Cardiac septum (tissue), 1 donor: Measurements from ENCODE around the gene MSH4. TPM values are rescaled to one million over a fixed set of nuclear protein-coding genes. Genes with fewer than 3 reads are reported as not detected.
"Not testable (repeated sequence)": the region's sequence is repeated elsewhere in the genome, so short reads cannot be mapped to it uniquely, and the experiment has no call there.

ENCODE experiments used
- DNase-seq: peaks from one replicate; pipeline ENCODE4 v3.0.0-alpha.2; 2020; ENCODE audit warnings: low spot score
- intact Hi-C: fragments of 100-400 bp; cut with DNase I; formaldehyde crosslinking; loops from one replicate; pipeline ENCODE4 v1.14.0; 2022
- total RNA-seq: library from RNA; stranded (reverse); fragmentation: NEBNext Ultra II Directional; extraction: Animal tissue kit (Norgen Biotek cat#: 25700); gene quantifications from one replicate; pipeline ENCODE4 v1.2.1, GENCODE V29; 2021
- donor health status: DM: no; HTN: no; CAD: no.

The MSH4 gene
- total RNA-seq, 1 donor from 2014 or later: 0.81 TPM

DNA sequence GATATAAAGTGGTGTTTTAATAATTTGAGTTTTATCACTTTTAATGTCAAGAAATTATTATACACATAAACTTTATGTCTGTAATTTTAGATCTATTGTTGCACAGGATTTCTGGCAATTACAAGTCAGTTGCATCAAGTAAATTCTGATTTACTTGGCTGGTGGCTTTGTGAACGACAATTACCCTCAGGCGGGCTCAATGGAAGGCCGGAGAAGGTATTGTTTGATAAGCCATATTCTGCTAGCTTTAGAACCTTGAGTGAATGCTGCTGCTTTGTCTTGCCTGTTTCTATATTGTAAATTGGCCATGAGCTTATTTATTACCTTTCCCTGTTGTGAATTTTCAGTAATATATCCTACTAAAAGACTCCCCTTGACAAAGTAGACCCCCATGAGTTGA, 4.6 kb upstream of the MSH4 start:
- no peak for DNase-seq
- intact Hi-C loops: no loop called here

DNA sequence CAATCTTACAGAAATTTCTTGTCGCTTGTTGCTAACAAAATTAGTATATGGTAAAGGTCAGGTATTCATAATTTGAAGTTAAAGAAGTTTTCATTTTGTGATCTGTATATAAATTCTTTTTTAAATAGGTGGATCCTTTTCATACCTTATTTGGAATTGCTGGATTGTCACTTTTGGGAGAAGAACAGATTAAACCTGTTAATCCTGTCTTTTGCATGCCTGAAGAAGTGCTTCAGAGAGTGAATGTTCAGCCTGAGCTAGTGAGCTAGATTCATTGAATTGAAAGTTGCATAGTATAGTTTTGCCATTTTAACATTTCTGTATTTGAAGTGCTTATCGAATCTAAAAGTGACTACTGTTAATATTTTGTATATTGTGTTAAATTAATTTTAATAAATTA, 2.3 kb upstream of the MSH4 start:
- intact Hi-C loops: no loop called here
- DNase-seq: no peak

DNA sequence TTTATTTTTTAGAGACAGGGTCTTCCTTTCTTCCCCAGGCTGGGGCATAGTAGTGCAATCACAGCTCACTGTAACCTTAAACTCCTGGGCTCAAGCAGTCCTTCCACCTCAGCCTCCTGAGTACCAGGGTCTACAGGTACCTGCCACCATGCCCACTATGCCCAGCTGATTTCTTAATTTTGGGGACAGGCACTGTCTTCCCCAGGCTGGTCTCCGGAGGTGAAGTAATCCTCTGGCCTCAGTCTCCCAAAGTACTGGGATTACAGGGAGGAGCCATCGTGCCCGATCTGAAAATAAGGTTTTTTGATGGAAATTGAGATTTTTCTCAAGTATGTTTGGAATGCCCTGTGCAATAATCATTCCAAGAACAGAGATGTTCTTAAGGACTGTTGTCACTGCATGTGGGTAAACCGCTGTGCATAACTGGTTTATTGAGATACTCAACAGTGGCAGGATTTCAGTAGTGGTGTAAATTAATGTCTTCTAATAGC, 934 bp upstream of the MSH4 start:
- no peak for DNase-seq
- intact Hi-C loops: no loop called here

DNA sequence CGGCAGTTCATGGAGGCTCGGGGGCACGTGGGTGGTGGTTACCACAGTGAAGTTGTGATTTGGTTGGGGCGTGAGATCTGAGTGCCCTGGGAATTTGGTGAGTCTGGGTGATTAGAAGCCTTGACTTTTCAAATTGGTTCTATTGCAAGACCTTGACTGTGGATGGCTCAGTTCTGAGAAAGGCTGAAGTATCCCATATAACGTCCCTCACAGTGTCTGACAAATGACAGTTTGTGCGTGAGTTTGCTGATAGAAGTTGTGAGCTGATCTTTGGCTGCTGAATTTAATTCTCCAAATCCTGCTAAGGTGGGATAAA, 549 bp downstream of the MSH4 start:
- DNase-seq: no peak

DNA sequence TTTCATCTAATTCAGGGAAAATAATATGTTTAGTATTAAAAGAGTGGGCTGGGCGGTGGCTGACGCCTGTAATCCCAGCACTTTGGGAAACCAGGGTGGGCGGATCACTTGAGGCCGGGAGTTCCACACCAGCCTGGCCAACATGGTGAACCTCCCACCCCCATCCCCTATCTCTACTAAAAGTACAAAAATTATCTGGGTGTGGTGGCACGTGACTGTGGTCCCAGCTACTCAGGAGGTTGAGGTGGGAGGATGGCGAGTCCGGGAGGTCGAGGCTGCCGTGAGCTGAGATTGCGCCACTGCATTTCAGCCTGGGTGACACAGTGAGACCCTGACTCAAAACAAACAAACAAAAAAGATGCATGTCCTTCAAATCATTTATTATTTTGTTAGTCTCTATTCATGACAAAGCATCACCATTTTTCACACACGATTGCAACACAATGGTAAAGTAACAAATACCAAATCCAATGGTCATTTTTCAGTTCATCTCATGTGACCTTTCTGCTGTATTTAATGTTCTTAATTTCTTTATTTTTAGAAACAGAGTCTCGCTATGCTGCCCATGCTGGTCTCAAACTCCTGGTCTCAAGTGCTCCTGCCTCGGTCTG, 1.0 kb downstream of the MSH4 start:
- no peak for DNase-seq

More for the DNA sequence above, 549 bp downstream of the MSH4 start:
- intact Hi-C loops: no loop called here

DNA sequence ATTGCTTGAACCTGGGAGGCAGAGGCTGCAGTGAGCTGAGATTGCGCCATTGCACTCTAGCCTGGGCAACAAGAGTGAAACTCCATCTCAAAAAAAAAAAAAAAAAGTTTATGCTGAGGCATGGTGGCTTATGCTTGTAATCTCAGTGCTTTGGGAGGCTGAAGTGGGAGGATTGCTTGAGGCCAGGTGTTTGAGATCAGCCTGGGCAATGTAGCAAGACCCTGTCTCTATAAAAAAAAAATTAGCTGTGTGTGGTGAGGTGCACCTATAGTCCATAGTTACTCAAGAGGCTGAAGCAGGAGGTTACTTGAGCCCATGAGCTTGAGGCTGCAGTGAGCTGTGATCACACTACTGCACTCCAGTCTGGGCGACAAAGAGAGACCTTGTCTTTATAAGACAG, 4.8 kb downstream of the MSH4 start:
- DNase-seq, intact Hi-C loops: not testable (repeated sequence)

More for the DNA sequence above, 1.0 kb downstream of the MSH4 start:
- intact Hi-C loops: no loop called here

DNA sequence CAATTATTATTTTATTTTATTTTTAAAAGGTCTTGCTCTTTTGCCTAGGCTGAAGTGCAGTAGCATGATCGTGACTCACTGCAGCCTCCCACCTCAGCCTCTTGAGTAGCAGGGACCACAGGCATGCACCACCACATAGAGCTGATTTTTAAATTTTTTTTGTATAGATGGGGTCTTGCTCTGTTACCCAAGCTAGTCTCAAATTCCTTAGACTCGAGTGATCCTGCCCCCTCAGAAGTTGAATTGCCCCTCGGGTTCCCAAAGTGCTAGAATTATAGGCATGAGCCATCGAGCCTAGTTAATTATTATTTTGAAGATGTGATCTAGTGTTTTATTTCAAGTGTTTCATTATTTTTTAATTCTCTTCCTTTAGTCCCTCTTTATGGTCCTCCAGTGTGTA, 12.2 kb downstream of the MSH4 start:
- intact Hi-C loops: no loop called here
- DNase-seq: no peak

DNA sequence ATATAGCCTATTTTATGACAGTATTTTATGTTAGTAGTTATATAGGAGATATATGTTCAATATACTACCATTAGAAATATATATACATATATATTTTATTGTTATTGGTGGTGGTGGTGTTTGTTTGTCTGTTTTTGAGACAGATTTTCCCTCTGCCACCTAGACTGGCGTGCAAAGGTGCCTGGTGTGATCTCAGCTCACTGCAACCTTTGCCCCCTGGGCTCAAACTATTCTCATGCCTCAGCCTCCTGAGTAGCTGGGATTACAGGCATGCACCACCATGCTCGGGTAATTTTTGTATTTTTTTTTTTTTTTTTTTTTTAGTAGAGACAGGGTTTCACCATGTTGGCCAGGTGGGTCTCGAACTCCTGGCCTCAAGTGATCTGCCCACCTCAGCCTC, 13.4 kb downstream of the MSH4 start:
- intact Hi-C loops, DNase-seq: not testable (repeated sequence)

DNA sequence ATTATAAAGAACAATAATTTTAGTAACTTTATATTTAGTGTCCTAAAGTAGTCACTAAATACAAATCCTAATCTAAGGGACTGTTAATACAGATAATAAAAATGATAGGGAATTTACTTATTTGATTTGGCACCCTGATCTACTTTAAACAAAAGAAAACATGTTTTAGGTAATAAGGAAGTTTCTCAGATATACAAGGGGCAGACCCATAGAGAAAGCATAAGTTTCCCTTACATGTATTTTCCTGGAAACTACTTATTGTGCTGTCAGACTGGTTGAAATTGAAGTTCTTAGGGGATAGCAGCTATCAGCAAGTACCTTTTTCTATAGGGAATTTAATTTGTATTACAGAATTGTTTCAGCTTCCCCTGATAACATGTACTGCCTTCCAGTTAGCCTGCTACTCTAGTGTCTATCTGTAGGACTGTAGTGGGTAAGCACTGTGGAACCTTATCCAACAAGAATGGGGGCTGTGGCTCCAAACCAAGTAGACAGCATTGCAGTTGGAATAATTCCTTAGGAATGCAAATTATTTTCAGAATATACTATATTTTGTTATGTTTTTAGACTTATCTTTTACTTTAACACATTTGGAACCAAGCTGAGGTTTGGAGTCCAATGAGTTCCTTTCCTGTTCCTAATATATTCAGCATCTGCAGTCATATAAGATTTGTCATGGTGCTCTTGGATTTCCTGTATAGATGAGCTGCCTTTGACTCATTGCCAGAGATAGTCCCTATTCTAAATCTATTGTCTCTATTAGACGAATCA, 14.7 kb downstream of the MSH4 start:
- intact Hi-C loops: no loop called here

DNA sequence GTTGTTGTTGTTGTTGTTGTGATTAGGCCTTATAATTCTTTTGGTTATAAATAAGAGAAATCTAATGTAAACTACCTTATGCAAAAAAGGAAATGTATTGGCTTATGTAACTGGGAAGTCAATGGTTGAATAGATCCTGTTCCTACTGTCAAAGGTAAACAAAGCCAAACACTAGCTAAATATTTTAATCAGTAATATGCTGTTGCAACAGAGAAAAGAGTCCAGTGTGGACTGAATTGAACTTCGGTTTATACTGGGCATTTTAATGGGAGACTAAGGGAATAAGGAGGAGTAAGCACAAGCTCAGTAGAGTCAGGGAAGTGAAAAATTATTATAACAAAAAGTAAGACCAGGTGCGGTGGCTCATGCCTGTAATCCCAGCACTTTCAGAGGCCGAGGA, 15.4 kb downstream of the MSH4 start:
- DNase-seq: no peak
- intact Hi-C loops: no loop called here

More for the DNA sequence above, 14.7 kb downstream of the MSH4 start:
- no peak for DNase-seq

DNA sequence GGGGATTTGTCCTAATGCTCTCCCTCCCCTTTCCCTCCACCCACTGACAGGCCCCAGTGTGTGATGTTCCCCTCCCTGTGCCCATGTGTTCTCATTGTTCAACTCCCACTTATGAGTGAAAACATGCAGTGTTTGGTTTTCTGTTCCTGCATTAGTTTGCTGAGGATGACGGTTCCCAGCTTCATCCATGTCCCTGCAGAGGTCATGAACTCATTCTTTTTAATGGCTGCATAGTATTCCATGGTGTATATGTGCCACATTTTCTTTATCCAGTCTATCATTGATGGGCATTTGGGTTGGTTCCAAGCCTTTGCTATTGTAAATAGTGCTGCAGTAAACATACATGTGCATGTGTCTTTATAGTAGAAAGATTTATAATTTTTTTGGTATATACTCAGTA, 26.9 kb downstream of the MSH4 start:
- DNase-seq, intact Hi-C loops: not testable (repeated sequence)

DNA sequence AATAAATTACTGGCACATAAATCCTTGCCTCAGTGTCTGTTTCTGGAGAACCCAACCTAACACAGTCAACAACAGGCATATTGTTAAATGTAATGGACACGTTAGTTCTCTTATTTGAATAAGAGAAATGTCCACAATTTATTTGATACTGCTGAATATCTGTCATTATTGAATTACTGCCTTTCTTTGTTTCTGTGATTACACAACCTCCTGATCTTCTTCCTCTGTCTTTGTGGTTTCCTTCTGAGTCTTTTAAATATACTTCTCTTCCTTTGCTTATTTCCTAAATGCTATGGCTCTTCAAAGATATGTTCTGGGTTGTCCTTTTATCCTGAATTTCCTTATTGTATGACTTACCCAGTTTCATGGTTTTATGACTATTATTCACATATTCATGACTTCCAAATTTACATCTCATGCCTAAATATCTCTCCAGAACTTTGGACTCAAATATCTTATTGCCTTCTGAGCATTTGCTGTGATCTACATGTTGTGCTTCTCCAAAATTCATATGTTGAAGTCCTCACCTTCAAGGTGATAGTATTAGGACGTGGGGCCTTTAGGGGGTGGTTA, 39.9 kb downstream of the MSH4 start:
- intact Hi-C loops: no loop called here
- no peak for DNase-seq

DNA sequence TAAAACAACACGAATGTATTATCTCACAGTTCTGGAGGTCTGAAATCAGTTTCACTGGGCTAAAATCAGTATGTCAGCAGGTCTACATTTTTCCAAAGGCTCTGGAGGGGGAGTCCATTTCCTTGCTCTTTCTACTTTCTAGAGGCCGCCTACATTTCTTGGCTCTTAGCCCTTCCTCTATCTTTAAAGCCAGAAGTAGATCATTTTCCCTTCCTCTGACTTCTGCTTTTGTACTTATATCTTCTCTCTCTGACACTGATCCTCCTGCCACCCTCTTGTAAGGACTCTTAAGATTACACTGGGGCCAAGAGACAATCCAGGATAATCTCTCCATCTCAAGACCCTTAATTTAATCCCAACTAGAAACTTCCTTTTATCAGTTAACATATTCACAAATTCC, 41.4 kb downstream of the MSH4 start:
- no peak for DNase-seq
- intact Hi-C loops: no loop called here

DNA sequence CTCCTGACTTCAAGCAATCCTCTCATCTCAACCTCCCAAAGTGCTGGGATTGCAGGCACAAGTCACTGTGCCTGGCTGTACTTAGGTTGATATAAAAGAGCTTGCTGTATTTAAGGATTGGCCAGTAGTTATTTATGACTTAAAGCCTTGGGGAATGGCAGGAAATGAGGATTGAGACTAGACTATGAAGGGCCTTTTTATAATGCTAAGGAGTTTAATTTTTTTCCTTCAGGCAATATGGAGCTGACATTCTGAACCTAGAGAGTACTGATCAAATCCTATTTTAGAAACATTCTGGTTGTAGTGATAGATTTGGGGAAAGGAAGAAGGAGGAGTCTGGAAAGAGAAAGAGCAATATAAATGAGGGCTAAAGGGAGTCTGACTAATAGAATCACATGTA, 44.7 kb downstream of the MSH4 start:
- DNase-seq: no peak
- intact Hi-C loops: no loop called here

DNA sequence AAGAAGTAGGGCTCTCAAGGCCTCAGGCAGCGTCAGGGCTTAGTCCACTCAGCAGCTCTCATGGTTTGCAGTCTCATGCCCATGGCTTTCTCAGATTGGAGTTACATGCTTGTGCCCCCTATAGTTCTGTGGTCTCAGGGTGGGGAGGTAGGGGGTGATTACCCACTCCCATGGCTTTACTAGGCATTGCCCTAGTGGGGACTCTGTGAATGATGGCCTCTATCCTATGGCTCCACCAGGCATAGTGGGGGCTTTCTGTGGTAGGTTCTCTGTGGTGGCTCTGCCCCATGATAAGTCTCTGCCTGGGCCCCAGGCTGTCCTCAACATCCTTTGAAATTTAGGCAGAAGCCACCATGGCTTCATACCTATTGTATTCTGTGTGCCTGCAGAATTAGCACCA, 48.9 kb downstream of the MSH4 start:
- no peak for DNase-seq
- intact Hi-C loops: no loop called here

DNA sequence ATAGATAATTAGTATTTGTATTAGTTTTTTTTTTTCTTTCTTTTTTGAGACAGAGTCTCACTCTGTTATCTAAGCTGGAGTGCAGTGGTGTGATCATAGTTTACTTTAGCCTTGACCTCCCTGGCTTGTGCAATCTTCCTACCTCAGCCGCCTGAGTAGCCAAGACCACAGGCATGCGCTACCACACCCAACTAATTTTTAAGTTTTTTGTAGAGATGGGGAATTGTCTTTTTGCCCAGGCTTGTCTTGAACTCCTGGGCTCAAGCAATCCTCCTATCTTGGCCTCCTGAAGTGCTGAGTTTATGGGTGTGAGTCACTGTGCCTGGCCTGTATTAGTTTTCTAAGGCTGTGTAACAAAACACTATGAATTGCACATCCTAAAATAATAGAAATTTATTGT, 58.3 kb downstream of the MSH4 start:
- DNase-seq: no peak
- intact Hi-C loops: no loop called here

DNA sequence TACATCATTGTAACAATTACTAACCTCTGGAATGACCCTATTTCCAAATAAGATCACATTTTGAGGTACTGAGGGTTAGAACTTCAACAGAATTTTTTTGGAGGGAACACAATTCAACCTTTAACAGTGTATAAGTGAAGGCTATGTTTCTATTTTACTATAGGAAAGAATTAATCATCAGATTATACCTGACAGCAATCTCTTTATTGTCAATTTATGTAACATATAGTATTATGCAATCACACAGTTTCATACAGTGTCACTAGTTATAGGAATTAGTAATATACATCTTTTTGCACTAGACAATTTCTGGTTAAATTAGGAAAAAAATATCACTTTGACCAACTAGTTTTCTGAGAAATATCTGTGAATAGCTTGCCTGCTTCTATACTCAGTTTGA, 59.1 kb downstream of the MSH4 start:
- intact Hi-C loops: no loop called here
- DNase-seq: no peak

DNA sequence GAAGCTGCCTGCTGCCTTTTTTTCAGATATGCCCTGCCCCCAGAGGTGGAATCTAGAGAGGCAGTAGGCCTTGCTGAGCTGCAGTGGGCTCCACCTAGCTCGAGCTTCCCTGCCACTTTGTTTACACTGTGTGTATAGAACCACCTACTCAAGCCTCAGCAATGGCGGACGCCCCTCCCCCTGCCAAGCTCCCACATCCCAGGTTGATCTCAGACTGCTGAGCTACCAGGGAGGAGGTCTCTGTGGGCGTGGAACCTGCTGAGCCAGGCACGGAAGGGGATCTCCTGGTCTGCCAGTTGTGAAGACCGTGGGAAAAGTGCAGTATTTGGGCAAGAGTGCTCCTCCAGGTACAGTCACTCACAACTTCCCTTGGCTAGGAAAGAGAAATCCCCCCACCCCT, 65.1 kb downstream of the MSH4 start:
- no peak for DNase-seq
- intact Hi-C loops: no loop called here

DNA sequence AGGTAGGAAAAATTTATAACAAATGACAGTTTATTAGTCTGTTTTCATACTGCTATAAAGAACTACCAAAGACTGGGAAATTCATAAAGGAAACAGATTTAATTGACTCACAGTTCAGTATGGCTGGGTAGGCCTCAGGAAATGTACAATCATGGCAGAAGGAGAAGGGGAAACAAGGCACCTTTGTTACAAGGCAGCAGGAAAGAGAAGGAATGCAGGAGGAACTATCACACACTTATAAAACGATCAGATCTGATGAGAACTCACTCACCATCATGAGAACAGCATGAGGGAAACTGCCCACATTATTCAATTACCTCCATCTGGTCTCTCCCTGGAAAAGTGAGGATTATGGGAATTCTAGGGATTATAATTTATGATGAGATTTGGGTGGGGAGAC, 74.3 kb downstream of the MSH4 start:
- no peak for DNase-seq
- intact Hi-C loops: no loop called here

DNA sequence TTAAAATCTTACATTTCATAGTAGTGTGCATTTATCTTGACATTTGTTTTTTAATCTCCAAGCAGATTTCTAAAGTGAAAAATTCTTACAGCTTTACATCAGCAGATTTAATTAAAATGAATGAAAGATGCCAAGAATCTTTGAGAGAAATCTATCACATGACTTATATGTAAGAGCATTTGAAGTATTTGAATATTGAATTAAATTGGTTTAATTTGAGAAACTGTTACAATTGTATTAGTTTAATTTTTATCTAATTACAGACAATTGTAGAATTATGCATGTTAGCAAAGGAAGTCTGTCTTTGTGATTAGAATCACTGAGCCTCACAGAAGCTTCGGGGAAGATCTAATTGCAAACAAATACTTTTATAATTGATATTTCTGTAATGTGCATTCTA, 83.3 kb downstream of the MSH4 start:
- DNase-seq: no peak
- intact Hi-C loops: no loop called here

DNA sequence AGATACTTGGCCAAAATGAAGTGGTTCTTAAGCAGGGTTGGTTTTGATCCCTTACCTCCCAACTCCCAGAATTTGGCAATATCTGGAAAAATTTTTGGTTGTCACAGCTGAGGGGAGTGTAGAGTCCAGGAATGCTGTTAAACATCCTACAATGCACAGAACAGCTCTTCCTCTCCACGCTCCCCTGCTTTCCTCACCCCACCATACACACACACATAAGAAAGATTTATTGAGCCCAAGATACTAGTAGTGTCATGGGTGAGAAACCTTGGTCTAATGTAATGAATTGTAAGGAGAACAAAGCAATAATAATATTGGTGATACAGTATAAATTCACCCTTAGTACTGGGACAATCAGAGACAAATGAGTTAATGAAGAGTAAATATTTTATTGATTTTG, 87.8 kb downstream of the MSH4 start:
- no peak for DNase-seq
- intact Hi-C loops: no loop called here
